ENCODE data around the gene DNM3. TPM values are rescaled to one million over a fixed set of nuclear protein-coding genes. Genes with fewer than 3 reads are reported as not detected.

Gene DNM3
- total RNA-seq, 1 experiment from 2014 or later, result 2.7 TPM

DNA sequence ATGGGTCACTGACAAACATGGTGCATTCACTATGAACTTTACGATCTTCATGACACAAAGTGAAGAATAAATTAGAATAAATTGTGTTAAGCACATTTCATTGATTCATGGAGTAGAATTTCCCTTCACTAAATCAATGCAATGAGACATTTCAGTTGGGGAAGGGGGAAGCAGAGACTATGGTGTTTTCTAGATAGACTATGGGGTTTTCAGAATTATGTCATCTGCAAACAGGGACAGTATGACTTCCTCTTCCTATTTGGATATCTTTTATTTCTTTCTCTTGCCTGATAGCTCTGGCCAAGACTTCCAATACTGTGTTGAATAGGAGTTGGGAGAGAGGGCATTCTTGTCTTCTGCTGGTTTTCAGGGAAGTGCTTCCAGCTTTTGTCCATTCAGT, 499.2 kb downstream of the DNM3 start:
- H3K27ac ChIP-seq (ENCODE audit: insufficient read length, low read depth, low read length), result no peak overlapping the region

More for the DNA sequence above, 499.2 kb downstream of the DNM3 start:
- H3T11ph ChIP-seq (ENCODE audit: low read length), result no peak overlapping the region
- no peak overlapping the region for H3K56ac ChIP-seq (ENCODE audit: insufficient read length, low read depth, low read length)
- Mint-ChIP-seq H3K27me3 (ENCODE audit: low read depth) (no peaks in the 10 kb centered on the region), H3K36me3 (ENCODE audit: insufficient read depth in 1 of 3, low read depth in 3 of 3) (no peaks in the 10 kb centered on the region), H3K4me1 (peaks cover 24 to 31% of the 10 kb centered on the region in 2 experiments), H3K9me3 (no peaks in the 10 kb centered on the region), H3K4me3 (no peak overlapping the region), H3K27ac (peak overlapping the region in 1 of 3 experiments; percentile 3; a peak in 2 of 7 replicates)
- no peaks in the 10 kb centered on the region for H3K79me1 ChIP-seq (ENCODE audit: insufficient read depth, low read depth, low read length, poor library complexity, severe bottlenecking)
- WGBS (ENCODE audit: extremely low coverage, insufficient read length, low lambda C conversion rate), result no CpG with 5 or more reads among the region's 1 CpG
- no peak overlapping the region for H4K8ac ChIP-seq (replicated peaks; ENCODE audit: insufficient read length, low read depth, low read length)
- no peak overlapping the region for H2BK15ac ChIP-seq (ENCODE audit: low read depth, low read length)
- H2AFZ ChIP-seq (ENCODE audit: low read length), result no peak overlapping the region
- H2BK5ac ChIP-seq (ENCODE audit: insufficient read length, low read length), result no peak overlapping the region
- no peak overlapping the region for H3K18ac ChIP-seq (ENCODE audit: insufficient read length, low read depth, low read length)
- no peak overlapping the region for H3K4ac ChIP-seq (ENCODE audit: low read depth, low read length)
- no peak overlapping the region for H2BK12ac ChIP-seq (ENCODE audit: insufficient read length, low read depth, low read length)
- H4K91ac ChIP-seq (ENCODE audit: insufficient read length, low read depth, low read length), result no peak overlapping the region
- H2AK5ac ChIP-seq (ENCODE audit: insufficient read length, low read length), result no peak overlapping the region
- no peak overlapping the region for H3K4me2 ChIP-seq (ENCODE audit: insufficient read depth, insufficient read length, low read length)
- H3K23ac ChIP-seq (ENCODE audit: insufficient read length, low read depth, low read length), result no peak overlapping the region
- no peaks in the 10 kb centered on the region for H3K27me3 ChIP-seq (ENCODE audit: insufficient read depth, low read length)
- no peaks in the 10 kb centered on the region for H4K20me1 ChIP-seq (ENCODE audit: control insufficient read depth, insufficient read depth, insufficient read length)
- H3K9ac ChIP-seq (ENCODE audit: extremely low read depth, insufficient read length, low read length), result no peak overlapping the region
- TF ChIP-seq, protein P1, sequence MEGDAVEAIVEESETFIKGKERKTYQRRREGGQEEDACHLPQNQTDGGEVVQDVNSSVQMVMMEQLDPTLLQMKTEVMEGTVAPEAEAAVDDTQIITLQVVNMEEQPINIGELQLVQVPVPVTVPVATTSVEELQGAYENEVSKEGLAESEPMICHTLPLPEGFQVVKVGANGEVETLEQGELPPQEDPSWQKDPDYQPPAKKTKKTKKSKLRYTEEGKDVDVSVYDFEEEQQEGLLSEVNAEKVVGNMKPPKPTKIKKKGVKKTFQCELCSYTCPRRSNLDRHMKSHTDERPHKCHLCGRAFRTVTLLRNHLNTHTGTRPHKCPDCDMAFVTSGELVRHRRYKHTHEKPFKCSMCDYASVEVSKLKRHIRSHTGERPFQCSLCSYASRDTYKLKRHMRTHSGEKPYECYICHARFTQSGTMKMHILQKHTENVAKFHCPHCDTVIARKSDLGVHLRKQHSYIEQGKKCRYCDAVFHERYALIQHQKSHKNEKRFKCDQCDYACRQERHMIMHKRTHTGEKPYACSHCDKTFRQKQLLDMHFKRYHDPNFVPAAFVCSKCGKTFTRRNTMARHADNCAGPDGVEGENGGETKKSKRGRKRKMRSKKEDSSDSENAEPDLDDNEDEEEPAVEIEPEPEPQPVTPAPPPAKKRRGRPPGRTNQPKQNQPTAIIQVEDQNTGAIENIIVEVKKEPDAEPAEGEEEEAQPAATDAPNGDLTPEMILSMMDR (conservative IDR thresholded peaks at IDR 0.05), result no peak
- H4K5ac ChIP-seq (ENCODE audit: insufficient read length, low read depth, low read length), result no peak overlapping the region
- H2BK20ac ChIP-seq (ENCODE audit: low read depth, low read length, poor library complexity, severe bottlenecking), result no peak overlapping the region
- H2BK120ac ChIP-seq (ENCODE audit: low read depth, low read length, poor library complexity, severe bottlenecking), result no peak overlapping the region
- no peaks in the 10 kb centered on the region for H3K79me2 ChIP-seq (ENCODE audit: insufficient read depth, low read length)
- peaks cover 3% of the 10 kb centered on the region; the same call in 1 of the 2 replicates for H3K4me1 ChIP-seq (ENCODE audit: insufficient read depth, low read length)
- H3K9me3 ChIP-seq (ENCODE audit: control insufficient read depth, low read depth, low read length), result no peaks in the 10 kb centered on the region
- H3K14ac ChIP-seq (ENCODE audit: insufficient read depth, low read length), result no peak overlapping the region
- DNase-seq, result no peak
- H3K23me2 ChIP-seq (ENCODE audit: insufficient read length, low read depth, low read length, poor library complexity, severe bottlenecking), result no peaks in the 10 kb centered on the region
